Hepatocyte (in vitro differentiated cells): ENCODE measurements around the gene CTNND2.

Source experiments
- EZH2 ChIP-seq: fragments of 200-600 bp; sonication (generic); IDR thresholded peaks from 2 replicates; pipeline ENCODE4 v1.6.1; 2016; ENCODE audit warnings: antibody characterized with exemption, mild to moderate bottlenecking, borderline replicate concordance
- EZH2phosphoT487 ChIP-seq: fragments of 200-600 bp; sonication (generic); IDR thresholded peaks from one replicate; pipeline ENCODE4 v1.6.1; 2018; ENCODE audit warnings: antibody characterized with exemption, mild to moderate bottlenecking, low read depth, moderate library complexity; ENCODE audit not compliant: unreplicated experiment, severe bottlenecking
- TF ChIP-seq, protein P1 (sequence below): fragments of 200-600 bp; sonication (generic); IDR thresholded peaks from 2 replicates; pipeline ENCODE4 v1.5.1; 2016; ENCODE audit warnings: antibody characterized with exemption, mild to moderate bottlenecking; ENCODE audit not compliant: poor library complexity

DNA sequence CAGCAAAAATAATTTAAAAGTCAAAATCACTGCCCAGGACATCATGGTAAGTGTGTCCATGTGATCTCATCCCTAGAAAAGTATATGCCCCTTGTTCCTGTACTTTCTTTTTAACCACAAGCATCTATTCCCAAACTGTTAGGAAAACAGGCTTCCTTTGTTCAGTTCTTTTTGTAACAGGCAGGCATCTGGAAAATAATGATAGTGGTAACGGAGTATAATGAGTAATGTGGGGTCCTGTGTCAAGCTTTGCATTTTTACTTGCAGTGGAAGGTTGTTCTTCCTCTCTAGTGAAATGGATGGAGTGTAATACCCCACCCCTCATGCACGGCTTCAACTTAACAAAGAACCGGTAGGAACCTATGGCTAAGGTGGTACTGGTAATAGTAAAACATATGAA is 532.1 kb downstream of the CTNND2 start:
- TF ChIP-seq, protein P1, sequence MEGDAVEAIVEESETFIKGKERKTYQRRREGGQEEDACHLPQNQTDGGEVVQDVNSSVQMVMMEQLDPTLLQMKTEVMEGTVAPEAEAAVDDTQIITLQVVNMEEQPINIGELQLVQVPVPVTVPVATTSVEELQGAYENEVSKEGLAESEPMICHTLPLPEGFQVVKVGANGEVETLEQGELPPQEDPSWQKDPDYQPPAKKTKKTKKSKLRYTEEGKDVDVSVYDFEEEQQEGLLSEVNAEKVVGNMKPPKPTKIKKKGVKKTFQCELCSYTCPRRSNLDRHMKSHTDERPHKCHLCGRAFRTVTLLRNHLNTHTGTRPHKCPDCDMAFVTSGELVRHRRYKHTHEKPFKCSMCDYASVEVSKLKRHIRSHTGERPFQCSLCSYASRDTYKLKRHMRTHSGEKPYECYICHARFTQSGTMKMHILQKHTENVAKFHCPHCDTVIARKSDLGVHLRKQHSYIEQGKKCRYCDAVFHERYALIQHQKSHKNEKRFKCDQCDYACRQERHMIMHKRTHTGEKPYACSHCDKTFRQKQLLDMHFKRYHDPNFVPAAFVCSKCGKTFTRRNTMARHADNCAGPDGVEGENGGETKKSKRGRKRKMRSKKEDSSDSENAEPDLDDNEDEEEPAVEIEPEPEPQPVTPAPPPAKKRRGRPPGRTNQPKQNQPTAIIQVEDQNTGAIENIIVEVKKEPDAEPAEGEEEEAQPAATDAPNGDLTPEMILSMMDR = no peak
- TF ChIP-seq EZH2 (no peak), EZH2phosphoT487 (no peak)
